Measurements from ENCODE around the gene MLH1. TPM values are rescaled to one million over a fixed set of nuclear protein-coding genes. Genes with fewer than 3 reads are reported as not detected.

MLH1 gene
- total RNA-seq, 2 experiments from 2014 or later: 94.2 to 102 TPM

- Histone ChIP-seq H3K36me3 (ENCODE audit: insufficient read depth, low read length) (peaks cover 12% of the 10 kb centered on the region), H4K20me1 (ENCODE audit: insufficient read depth, low read length) (no peaks in the 10 kb centered on the region), H2AFZ (ENCODE audit: low read length) (no peak overlapping the region), H3K4me1 (ENCODE audit: insufficient read depth, low read length, poor library complexity, severe bottlenecking) (peaks cover 7% of the 10 kb centered on the region), H3K9me3 (ENCODE audit: low read length) (no peaks in the 10 kb centered on the region), H3K4me3 (ENCODE audit: low read depth, low read length, poor library complexity, severe bottlenecking) (no peak overlapping the region), H3K79me2 (ENCODE audit: insufficient read depth, low read depth, low read length) (no peaks in the 10 kb centered on the region), H3K4me2 (ENCODE audit: low read length) (no peak overlapping the region), H3K27ac (ENCODE audit: low read depth, low read length, poor library complexity, severe bottlenecking) (no peak overlapping the region), H3K9me2 (ENCODE audit: insufficient read depth, low read length) (no peaks in the 10 kb centered on the region)
- ChIA-PET CTCF (ENCODE audit: unreplicated experiment) (no interaction called here), POLR2A (interaction anchor here (0.7 kb wide), 1 partner anchor 1156 kb away, joined by 3 read pairs; no protein-coding TSS in a partner anchor)
- DNase-seq (ENCODE audit: low spot score): no peak
- TF ChIP-seq EZH2phosphoT487 (IDR thresholded peaks at IDR 0.05; ENCODE audit: borderline replicate concordance, low read depth, low read length) (no peak), CTCF (conservative IDR thresholded peaks at IDR 0.05; ENCODE audit: low read length) (no peak)
- intact Hi-C loops (cut with micrococcal nuclease; ENCODE audit: unreplicated experiment): no loop called here
- BruUV-seq (replicated peaks): no TSS peak
Observed at GRCh38 chr3:37082317-37082716, 89.0 kb downstream of the MLH1 start.

- CTCF ChIA-PET (ENCODE audit: unreplicated experiment): no interaction called here
- Histone ChIP-seq H3K9me3 (ENCODE audit: low read length) (no peaks in the 10 kb centered on the region), H3K4me2 (ENCODE audit: low read length) (no peak overlapping the region), H3K4me3 (ENCODE audit: low read depth, low read length, poor library complexity, severe bottlenecking) (no peak overlapping the region), H3K79me2 (ENCODE audit: insufficient read depth, low read depth, low read length) (no peaks in the 10 kb centered on the region), H4K20me1 (ENCODE audit: insufficient read depth, low read length) (no peaks in the 10 kb centered on the region), H3K36me3 (ENCODE audit: insufficient read depth, low read length) (peaks cover 13% of the 10 kb centered on the region; the same call in 1 of the 2 replicates), H3K27ac (ENCODE audit: low read depth, low read length, poor library complexity, severe bottlenecking) (no peak overlapping the region), H3K4me1 (ENCODE audit: insufficient read depth, low read length, poor library complexity, severe bottlenecking) (peaks cover 7% of the 10 kb centered on the region), H2AFZ (ENCODE audit: low read length) (no peak overlapping the region), H3K9me2 (ENCODE audit: insufficient read depth, low read length) (no peaks in the 10 kb centered on the region)
- TF ChIP-seq CTCF (conservative IDR thresholded peaks at IDR 0.05; ENCODE audit: low read length) (no peak), EZH2phosphoT487 (IDR thresholded peaks at IDR 0.05; ENCODE audit: borderline replicate concordance, low read depth, low read length) (no peak)
- intact Hi-C loops (cut with micrococcal nuclease; ENCODE audit: unreplicated experiment): no loop called here
- BruUV-seq (replicated peaks): no TSS peak
- DNase-seq (ENCODE audit: low spot score): no peak
- POLR2A ChIA-PET: no interaction called here
Observed at GRCh38 chr3:37086918-37087317, 93.6 kb downstream of the MLH1 start.

GRCh38 chr3:37087870-37088269 is 94.6 kb downstream of the MLH1 start:
- no peaks in the 10 kb centered on the region for H4K20me1 ChIP-seq (ENCODE audit: insufficient read depth, low read length)

More at GRCh38 chr3:37087870-37088269, 94.6 kb downstream of the MLH1 start:
- no TSS peak for BruUV-seq (replicated peaks)
- no peaks in the 10 kb centered on the region for H3K9me3 ChIP-seq (ENCODE audit: low read length)
- H3K79me2 ChIP-seq (ENCODE audit: insufficient read depth, low read depth, low read length): no peaks in the 10 kb centered on the region
- peaks cover 7% of the 10 kb centered on the region for H3K4me1 ChIP-seq (ENCODE audit: insufficient read depth, low read length, poor library complexity, severe bottlenecking)
- no peak overlapping the region for H3K27ac ChIP-seq (ENCODE audit: low read depth, low read length, poor library complexity, severe bottlenecking)
- no peak overlapping the region for H3K4me3 ChIP-seq (ENCODE audit: low read depth, low read length, poor library complexity, severe bottlenecking)
- intact Hi-C loops (cut with micrococcal nuclease; ENCODE audit: unreplicated experiment): no loop called here
- peaks cover 7% of the 10 kb centered on the region; the same call in 1 of the 2 replicates for H3K36me3 ChIP-seq (ENCODE audit: insufficient read depth, low read length)
- ChIA-PET POLR2A (interaction anchor here (0.6 kb wide), 1 partner anchor 48 kb away, joined by 3 read pairs; no protein-coding TSS in a partner anchor), CTCF (ENCODE audit: unreplicated experiment) (no interaction called here)
- no peak for DNase-seq (ENCODE audit: low spot score)
- no peak overlapping the region for H3K4me2 ChIP-seq (ENCODE audit: low read length)
- no peaks in the 10 kb centered on the region for H3K9me2 ChIP-seq (ENCODE audit: insufficient read depth, low read length)
- no peak overlapping the region for H2AFZ ChIP-seq (ENCODE audit: low read length)
- TF ChIP-seq CTCF (conservative IDR thresholded peaks at IDR 0.05; ENCODE audit: low read length): no peak
